Activated CD8-positive, alpha-beta memory T cell treated with anti-CD3 and anti-CD28 coated beads, Interleukin-2, amount 10 ng/mL, durations not matched to agents 7 days and 5 days (primary cell): Measurements from ENCODE around the gene SARDH. TPM values are rescaled to one million over a fixed set of nuclear protein-coding genes. Genes with fewer than 3 reads are reported as not detected.

ENCODE experiments used
- ATAC-seq: fragments of 150-1000 bp; cut with Tn5 transposase; one replicate; pipeline ENCODE4 v1.10.0; 2021; ENCODE audit warnings: moderate library complexity
- CTCF ChIA-PET: fragments of 350-600 bp; sonication (Branson Sonifier 250); formaldehyde crosslinking; loops from one replicate; lab custom pipeline; 2021; ENCODE audit warnings: antibody characterized with exemption; lab: Charles Lee
- DNase-seq: peaks from one replicate; pipeline ENCODE4 v3.0.0-alpha.2; 2020
- H3K27ac Mint-ChIP-seq: one replicate; pipeline ENCODE4 v1.8.0; 2021; ENCODE audit warnings: mild to moderate bottlenecking, mixed read lengths
- H3K27me3 Mint-ChIP-seq: one replicate; pipeline ENCODE4 v1.8.0; 2021; ENCODE audit warnings: mixed read lengths
- H3K36me3 Mint-ChIP-seq: one replicate; pipeline ENCODE4 v1.8.0; 2021; ENCODE audit warnings: mild to moderate bottlenecking, mixed read lengths
- H3K4me1 Mint-ChIP-seq: one replicate; pipeline ENCODE4 v1.8.0; 2021; ENCODE audit warnings: mixed read lengths
- H3K4me3 Mint-ChIP-seq: one replicate; pipeline ENCODE4 v1.8.0; 2021; ENCODE audit warnings: mild to moderate bottlenecking, moderate library complexity, mixed read lengths
- H3K9me3 Mint-ChIP-seq: one replicate; pipeline ENCODE4 v1.8.0; 2022; ENCODE audit warnings: low read depth, mixed read lengths
- total RNA-seq, 2 experiments: library from RNA; stranded (reverse); gene quantifications; one replicate each; pipeline ENCODE4 v1.2.3, GENCODE V29; 2021

Gene SARDH
- total RNA-seq, 2 experiments from 2014 or later = 0.38 to 0.56 TPM

- DNase-seq (no peak), ATAC-seq (no peak)
- CTCF ChIA-PET = interaction anchor here (1.1 to 2.2 kb wide), 4 partner anchors 48 to 128 kb away, joined by 3 to 6 read pairs (median 3); no protein-coding TSS in a partner anchor
- Mint-ChIP-seq H3K9me3 (no peaks in the 10 kb centered on the region), H3K4me3 (no peak overlapping the region), H3K36me3 (no peaks in the 10 kb centered on the region), H3K27me3 (peaks cover 48% of the 10 kb centered on the region), H3K27ac (no peak overlapping the region), H3K4me1 (no peaks in the 10 kb centered on the region)
Measured at GRCh38 chr9:133653638-133654037, 84.5 kb downstream of the SARDH start.

GRCh38 chr9:133650026-133650425 is 88.1 kb downstream of the SARDH start:
- H3K4me3 Mint-ChIP-seq = no peak overlapping the region
- DNase-seq = no peak
- no peak for ATAC-seq
- H3K27ac Mint-ChIP-seq = no peak overlapping the region
- CTCF ChIA-PET = interaction anchor here (0.8 to 0.9 kb wide), 2 partner anchors 66 to 345 kb away, joined by 3 read pairs; no protein-coding TSS in a partner anchor
- no peaks in the 10 kb centered on the region for H3K36me3 Mint-ChIP-seq
- H3K4me1 Mint-ChIP-seq = no peaks in the 10 kb centered on the region
- H3K27me3 Mint-ChIP-seq = peaks cover 14% of the 10 kb centered on the region
- no peaks in the 10 kb centered on the region for H3K9me3 Mint-ChIP-seq

GRCh38 chr9:133649194-133649593 is 89.0 kb downstream of the SARDH start:
- Mint-ChIP-seq H3K4me1 (no peaks in the 10 kb centered on the region), H3K9me3 (no peaks in the 10 kb centered on the region), H3K36me3 (no peaks in the 10 kb centered on the region), H3K27me3 (peaks cover 8% of the 10 kb centered on the region), H3K4me3 (no peak overlapping the region), H3K27ac (no peak overlapping the region)
- ATAC-seq (no peak), DNase-seq (no peak)
- CTCF ChIA-PET = no interaction called here

- peaks cover 3% of the 10 kb centered on the region for H3K27me3 Mint-ChIP-seq
- no peak for ATAC-seq
- no peaks in the 10 kb centered on the region for H3K9me3 Mint-ChIP-seq
Measured at GRCh38 chr9:133647765-133648469, 90.2 kb downstream of the SARDH start.

GRCh38 chr9:133647148-133647547 is 91.0 kb downstream of the SARDH start:
- no peak overlapping the region for H3K4me3 Mint-ChIP-seq
- no peak for ATAC-seq
- CTCF ChIA-PET = interaction anchor here (1.1 kb wide), 1 partner anchor 9 kb away, joined by 3 read pairs; no protein-coding TSS in a partner anchor
- H3K36me3 Mint-ChIP-seq = no peaks in the 10 kb centered on the region
- DNase-seq = no peak
- peaks cover 3% of the 10 kb centered on the region for H3K27me3 Mint-ChIP-seq
- no peaks in the 10 kb centered on the region for H3K4me1 Mint-ChIP-seq
- H3K9me3 Mint-ChIP-seq = no peaks in the 10 kb centered on the region
- no peak overlapping the region for H3K27ac Mint-ChIP-seq

More at GRCh38 chr9:133647765-133648469, 90.2 kb downstream of the SARDH start:
- Mint-ChIP-seq H3K27ac (no peak overlapping the region), H3K4me3 (no peak overlapping the region), H3K4me1 (no peaks in the 10 kb centered on the region), H3K36me3 (no peaks in the 10 kb centered on the region)
- DNase-seq = no peak
- CTCF ChIA-PET = interaction anchor here (1.1 kb wide), 2 partner anchors 9 to 79 kb away, joined by 3 to 5 read pairs; no protein-coding TSS in a partner anchor

GRCh38 chr9:133645021-133645765 is 93.0 kb downstream of the SARDH start:
- CTCF ChIA-PET = no interaction called here
- H3K9me3 Mint-ChIP-seq = no peaks in the 10 kb centered on the region
- no peaks in the 10 kb centered on the region for H3K4me1 Mint-ChIP-seq
- DNase-seq = no peak
- H3K4me3 Mint-ChIP-seq = no peak overlapping the region
- H3K27me3 Mint-ChIP-seq = peaks cover 3% of the 10 kb centered on the region
- no peaks in the 10 kb centered on the region for H3K36me3 Mint-ChIP-seq
- H3K27ac Mint-ChIP-seq = no peak overlapping the region
- no peak for ATAC-seq

- Mint-ChIP-seq H3K27ac (no peak overlapping the region), H3K36me3 (no peaks in the 10 kb centered on the region), H3K4me1 (no peaks in the 10 kb centered on the region), H3K4me3 (no peak overlapping the region), H3K27me3 (peaks cover 2% of the 10 kb centered on the region), H3K9me3 (no peaks in the 10 kb centered on the region)
- ATAC-seq (no peak), DNase-seq (no peak)
- CTCF ChIA-PET = no interaction called here
Measured at GRCh38 chr9:133643978-133644760, 94.0 kb downstream of the SARDH start.

GRCh38 chr9:133643362-133643755 is 94.8 kb downstream of the SARDH start:
- Mint-ChIP-seq H3K36me3 (no peaks in the 10 kb centered on the region), H3K4me1 (no peaks in the 10 kb centered on the region), H3K27me3 (peaks cover 2% of the 10 kb centered on the region), H3K9me3 (no peaks in the 10 kb centered on the region), H3K27ac (no peak overlapping the region), H3K4me3 (no peak overlapping the region)
- CTCF ChIA-PET = interaction anchor here (1.1 kb wide), 1 partner anchor 40 kb away, joined by 3 read pairs; no protein-coding TSS in a partner anchor
- no peak for ATAC-seq
- DNase-seq = no peak

GRCh38 chr9:133642708-133643361 is 95.3 kb downstream of the SARDH start:
- no peak overlapping the region for H3K4me3 Mint-ChIP-seq
- H3K4me1 Mint-ChIP-seq = no peaks in the 10 kb centered on the region
- H3K9me3 Mint-ChIP-seq = no peaks in the 10 kb centered on the region
- DNase-seq (no peak), ATAC-seq (no peak)
- CTCF ChIA-PET = interaction anchor here (1.1 kb wide), 1 partner anchor 41 kb away, joined by 3 read pairs; no protein-coding TSS in a partner anchor
- no peaks in the 10 kb centered on the region for H3K36me3 Mint-ChIP-seq
- H3K27ac Mint-ChIP-seq = no peak overlapping the region
- H3K27me3 Mint-ChIP-seq = peaks cover 2% of the 10 kb centered on the region

- peaks cover 2% of the 10 kb centered on the region for H3K27me3 Mint-ChIP-seq
Measured at GRCh38 chr9:133641861-133642595, 96.1 kb downstream of the SARDH start.

GRCh38 chr9:133641396-133641655 is 96.8 kb downstream of the SARDH start:
- H3K4me3 Mint-ChIP-seq = no peak overlapping the region
- no peaks in the 10 kb centered on the region for H3K9me3 Mint-ChIP-seq
- H3K27ac Mint-ChIP-seq = no peak overlapping the region
- peaks cover 2% of the 10 kb centered on the region for H3K27me3 Mint-ChIP-seq
- ATAC-seq = no peak
- no peaks in the 10 kb centered on the region for H3K36me3 Mint-ChIP-seq
- CTCF ChIA-PET = no interaction called here
- no peak for DNase-seq
- H3K4me1 Mint-ChIP-seq = no peaks in the 10 kb centered on the region

More at GRCh38 chr9:133641861-133642595, 96.1 kb downstream of the SARDH start:
- no peak for DNase-seq
- CTCF ChIA-PET = no interaction called here
- Mint-ChIP-seq H3K4me1 (no peaks in the 10 kb centered on the region), H3K27ac (no peak overlapping the region), H3K36me3 (no peaks in the 10 kb centered on the region), H3K9me3 (no peaks in the 10 kb centered on the region), H3K4me3 (no peak overlapping the region)
- ATAC-seq = no peak

GRCh38 chr9:133640580-133641395 is 97.4 kb downstream of the SARDH start:
- Mint-ChIP-seq H3K4me3 (no peak overlapping the region), H3K9me3 (no peaks in the 10 kb centered on the region), H3K36me3 (no peaks in the 10 kb centered on the region), H3K27ac (no peak overlapping the region), H3K27me3 (peaks cover 2% of the 10 kb centered on the region), H3K4me1 (no peaks in the 10 kb centered on the region)
- ATAC-seq (no peak), DNase-seq (no peak)
- CTCF ChIA-PET = no interaction called here
